HG02623 (cell line): Measurements from ENCODE around the gene DOK5.

Experiments used
- ATAC-seq: cut with Tn5 transposase; IDR thresholded peaks from one replicate; pipeline ENCODE4 v1.9.1; 2021; ENCODE audit warnings: moderate library complexity; ENCODE audit not compliant: unreplicated experiment

DOK5 gene

DNA sequence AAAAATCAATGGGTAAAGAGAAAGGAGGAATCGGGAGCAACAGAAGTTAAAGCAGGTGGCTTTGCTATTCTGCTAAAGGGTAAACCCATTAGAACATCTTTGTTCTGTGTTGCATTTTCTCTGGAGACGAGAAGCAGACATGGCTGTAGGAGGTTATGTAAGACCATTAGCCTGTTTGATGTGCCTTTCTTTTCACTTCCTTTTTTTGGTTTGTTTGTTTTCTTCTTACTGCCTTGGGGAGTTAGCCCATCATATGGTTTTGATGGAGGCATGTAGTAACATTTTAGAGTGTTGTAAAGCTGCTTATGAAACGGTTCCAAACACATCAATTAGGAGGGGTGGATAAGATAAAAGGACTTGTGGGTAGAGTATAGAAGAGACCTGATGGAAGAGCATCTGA is 131.0 kb downstream of the DOK5 start:
- ATAC-seq: no peak

DNA sequence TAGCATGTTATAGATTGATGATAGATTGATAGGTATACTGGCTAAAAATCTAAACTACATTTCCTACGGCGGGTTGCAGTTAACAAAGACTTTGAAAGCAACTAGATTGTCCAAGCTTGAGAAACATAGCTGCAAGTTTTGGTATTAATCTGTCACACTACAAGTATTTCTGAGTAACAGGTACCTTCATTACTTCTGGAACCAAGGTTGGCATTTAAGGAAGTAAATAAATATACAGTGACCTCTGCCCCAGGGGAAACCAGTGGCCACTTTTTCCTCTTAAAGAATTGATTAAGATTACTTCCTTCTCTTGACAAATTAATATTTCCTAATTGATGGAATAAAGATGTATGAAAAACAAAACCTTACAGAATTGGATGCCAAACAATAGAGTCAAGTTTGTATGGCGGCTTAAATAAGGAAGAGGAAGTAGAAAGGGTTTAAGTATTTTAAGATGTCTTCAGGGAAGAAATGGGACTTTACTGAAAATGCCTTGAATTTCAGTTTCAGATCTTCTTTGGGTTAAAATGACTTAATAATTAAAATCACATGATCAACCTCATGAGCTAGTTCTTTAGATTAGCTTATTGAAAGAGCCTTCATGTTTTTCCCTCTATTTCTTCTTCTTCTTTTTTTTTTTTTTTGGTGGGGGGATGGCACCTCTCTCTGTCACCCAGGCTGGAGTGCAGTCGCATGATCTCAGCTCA is 132.8 kb downstream of the DOK5 start:
- no peak for ATAC-seq

DNA sequence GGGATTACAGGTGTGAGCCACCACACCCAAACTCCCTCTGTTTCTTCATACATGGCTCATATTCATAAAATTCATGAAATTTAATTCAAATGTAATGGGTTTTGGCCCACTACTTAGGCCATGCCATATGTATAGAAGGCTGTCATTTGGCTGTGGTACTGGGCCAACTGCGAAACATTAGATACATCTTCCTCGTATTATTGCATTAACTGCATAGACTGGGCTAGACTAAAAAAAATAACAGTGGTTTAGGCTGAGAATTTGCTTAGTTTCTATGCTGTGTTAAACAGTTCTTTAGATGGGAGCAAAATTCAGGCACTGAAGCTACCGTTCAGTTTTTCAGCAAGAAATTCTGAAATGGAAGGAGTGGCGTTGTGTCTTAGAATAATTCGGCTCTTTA is 133.6 kb downstream of the DOK5 start:
- no peak for ATAC-seq

DNA sequence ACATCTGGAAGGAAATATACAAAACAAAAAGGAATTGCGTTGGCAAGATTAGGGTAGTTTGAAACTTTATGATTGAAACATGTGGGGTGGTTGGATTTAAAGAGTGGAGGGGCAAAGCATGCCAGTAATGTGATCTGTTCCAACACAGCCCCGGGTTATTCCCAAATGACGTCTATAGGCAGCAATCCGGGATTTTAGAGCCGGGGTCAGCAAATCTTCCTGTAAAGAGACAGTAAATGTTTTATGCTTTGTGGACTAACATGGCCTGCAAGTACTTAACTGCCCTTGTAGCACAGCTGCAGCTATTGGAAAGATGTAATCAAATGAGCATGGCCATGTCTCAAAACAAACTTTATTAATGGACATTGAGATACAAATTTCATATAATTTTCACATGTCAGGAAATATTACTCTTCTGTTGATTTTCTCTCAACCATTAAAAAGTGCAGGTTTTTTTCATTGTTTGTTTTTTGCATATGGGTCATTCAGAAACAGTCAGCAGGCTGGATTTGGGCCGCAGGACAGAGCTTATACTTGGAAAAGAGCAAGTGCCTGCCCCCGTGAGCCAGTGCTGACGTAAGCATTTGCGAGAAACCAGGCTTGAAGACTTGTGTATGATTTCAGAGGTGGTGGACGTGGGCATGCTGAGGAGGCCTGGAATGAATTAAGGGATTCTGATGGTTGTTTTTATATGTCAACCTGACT is 136.5 kb downstream of the DOK5 start:
- no peak for ATAC-seq

DNA sequence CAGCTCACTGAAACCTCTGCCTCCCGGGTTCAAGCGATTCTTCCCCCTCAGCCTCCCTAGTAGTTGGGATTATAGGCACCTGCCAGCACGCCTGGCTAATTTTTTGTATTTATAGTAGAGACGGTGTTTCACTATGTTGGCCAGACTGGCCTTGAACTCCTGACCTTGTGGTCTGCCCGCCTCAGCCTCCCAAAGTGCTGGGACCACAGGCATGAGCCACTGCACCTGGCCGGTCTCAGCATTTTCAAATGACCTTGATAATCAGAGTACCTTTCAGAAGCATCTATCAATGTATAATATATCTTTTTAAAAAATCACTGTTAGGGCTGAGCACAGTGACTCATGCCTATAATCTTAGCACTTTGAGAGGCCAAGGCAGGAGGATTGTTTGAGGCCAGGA is 143.0 kb downstream of the DOK5 start:
- ATAC-seq: no peak

DNA sequence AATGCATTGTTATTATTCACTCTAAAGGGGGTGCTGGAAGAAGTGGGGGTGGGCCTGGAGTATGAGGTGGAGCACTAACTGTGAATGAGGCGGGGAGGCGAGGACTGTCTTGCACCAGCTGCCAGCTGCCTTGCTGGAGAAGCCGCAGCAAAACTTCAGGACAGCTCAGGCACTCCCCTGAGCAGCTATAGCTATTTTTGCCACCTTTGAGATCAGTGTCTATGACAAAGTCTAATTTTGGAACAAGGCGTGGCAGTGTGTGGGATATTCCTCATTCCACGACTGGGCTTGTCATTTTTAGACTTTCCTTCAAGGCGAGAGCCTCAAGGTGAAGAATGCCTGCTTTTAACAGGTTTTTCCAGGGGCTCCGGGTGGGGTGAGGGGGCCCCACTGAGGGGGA is 143.8 kb downstream of the DOK5 start:
- ATAC-seq: no peak

DNA sequence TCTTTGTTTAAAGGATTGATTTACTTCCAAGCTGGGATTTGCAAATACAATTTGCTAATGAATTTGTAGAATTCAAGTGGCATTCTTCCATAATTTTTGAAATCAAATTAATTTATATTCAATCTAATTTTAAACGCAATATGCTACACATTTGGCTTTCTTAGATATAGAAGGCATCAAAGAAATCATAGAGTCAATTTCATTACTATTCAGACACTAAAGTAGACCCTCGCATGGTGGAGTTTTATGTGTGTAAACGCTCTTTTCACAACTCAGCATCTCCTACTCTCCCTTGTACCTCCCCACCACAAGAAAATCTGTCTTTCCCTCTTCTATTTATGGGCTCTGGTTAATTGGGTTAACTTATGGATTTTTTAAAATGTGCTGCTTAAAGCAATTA is 144.3 kb downstream of the DOK5 start:
- no peak for ATAC-seq

DNA sequence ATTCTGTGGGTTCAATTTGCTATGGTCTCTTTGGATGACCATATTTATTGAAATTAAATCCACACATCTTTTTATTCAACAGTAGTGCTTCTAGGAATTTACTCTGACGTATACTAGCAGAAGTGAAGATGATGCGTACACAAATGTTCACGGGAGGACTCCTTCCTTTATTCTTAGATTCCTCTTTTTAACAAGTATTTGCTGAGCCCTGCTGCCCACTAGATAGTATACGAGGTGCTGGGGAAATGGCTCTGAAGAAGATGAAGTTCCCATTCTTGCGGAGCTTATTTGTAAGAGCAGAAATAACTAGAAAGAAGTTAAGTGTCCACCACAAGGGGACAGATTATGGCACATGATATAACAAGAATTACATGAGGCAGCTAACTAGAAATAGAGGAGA is 145.2 kb downstream of the DOK5 start:
- no peak for ATAC-seq

DNA sequence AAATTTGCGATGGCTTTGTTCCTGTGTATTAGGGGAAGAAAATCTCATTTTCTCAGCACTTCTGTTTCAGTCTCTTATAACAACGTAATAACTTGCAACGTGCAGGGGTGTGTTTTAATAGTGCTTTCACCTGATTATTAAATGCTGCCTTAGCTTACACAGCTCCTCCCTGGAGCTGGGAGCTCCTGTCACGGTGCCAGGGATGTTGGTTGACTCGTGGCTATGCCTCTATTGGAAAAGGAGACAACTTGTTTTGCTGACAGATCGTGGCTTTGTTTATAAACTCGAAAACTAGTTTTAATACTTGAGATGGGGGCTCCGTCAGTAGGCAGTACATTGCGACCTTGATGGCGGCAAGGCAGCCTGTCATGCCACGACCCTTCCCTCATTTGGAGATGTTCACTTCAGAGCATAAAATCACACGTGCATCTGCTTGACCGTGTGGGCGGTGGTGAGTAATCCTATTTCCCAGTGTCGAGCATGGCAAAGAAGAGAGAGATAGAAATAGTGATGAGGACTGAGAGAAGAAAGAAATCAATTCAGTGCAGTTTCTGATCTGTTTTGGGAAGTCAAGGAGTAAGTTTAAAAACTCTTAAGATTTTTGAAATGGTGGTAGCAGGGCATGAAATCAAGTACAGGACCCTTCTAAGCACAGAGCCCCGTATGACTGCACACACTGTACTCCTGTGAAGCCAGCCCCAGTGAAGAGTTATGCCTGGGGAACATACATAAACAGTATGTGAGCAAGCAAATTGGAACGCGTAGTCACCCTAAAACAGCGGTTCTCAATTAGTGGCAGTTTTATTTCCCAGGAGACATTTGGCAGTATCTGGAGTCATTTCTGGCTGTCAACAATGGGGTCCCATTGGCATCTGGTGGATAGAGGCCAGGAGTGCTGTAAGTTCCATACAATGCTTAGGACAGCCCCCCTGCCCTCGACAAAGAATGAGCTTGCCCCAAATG is 147.2 kb downstream of the DOK5 start:
- no peak for ATAC-seq

DNA sequence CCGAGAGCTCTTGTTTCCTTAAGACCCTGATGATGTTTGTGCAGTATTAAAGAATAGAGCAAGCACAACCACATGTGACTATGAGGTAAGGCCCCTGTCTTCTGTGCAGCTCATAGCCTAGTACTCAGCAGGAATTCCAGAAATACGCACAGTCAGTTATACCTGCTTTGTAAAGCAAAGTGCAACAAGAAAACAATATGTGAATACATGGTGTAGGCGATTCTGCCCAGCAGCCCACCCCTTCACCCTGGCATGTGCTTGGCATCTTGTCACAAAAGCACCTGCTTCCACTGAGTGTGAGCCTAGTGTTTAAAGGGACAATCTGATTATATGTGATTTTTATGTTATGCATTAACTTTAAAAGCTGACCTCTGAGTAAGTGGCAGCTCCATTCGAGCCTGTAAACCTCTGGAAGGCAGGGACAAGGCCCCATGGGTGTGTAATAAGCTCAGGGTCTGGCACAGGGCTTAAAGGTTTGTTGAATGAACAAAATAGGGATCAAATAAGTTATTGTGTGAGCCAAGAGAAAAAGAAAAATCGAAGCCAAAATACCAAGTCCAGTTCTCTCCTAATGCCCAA is 148.7 kb downstream of the DOK5 start:
- no peak for ATAC-seq

DNA sequence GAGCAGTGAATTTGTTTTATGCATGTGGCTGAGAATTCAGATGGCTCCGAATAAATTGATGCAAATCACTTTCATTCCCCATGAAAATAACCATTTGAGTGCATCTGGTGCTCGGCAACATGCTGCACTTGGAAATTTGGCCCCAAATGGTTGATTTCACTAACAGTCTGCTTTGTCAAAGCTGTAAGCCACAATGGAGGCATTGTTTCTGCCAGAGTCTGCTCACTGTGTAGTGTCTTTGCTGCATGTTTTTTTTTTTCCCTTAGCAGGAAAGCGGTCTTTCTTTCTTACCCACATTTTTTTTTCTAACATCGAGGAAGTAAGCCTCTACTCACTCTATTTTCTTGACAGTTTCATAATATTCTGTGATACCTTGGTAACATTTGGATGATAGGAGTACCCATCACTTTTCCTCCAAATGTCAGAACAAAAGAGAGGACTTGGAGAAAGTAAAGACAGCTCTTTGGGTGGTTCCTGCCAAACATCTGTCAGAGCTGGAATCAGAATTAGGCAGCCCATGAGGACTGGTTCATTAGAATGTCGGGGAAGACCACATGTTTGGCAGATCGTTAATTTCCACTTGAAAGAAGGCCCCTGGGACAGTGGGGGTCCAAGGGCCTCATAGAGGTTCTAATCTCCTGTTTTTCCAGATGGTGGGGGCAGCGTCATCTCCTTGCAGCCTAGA is 149.5 kb downstream of the DOK5 start:
- ATAC-seq: no peak

DNA sequence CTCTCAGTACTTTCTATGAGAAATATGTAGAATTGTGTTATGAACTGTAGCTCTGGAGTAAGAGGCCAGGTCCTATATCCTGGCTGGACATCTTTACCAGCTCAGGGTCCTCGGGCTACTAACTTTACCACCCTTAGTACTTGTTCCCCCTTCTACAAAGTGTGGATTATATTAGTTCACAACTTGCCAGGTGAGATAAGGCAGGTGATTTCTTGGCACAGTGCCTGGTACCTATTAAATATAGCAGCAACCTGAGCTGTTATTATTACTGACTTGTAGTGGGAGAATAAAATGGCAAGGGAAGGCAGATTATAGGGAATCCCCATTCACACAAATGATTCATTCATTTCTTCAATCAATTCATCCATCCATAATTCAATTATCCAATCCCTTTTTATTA is 150.1 kb downstream of the DOK5 start:
- ATAC-seq: no peak

DNA sequence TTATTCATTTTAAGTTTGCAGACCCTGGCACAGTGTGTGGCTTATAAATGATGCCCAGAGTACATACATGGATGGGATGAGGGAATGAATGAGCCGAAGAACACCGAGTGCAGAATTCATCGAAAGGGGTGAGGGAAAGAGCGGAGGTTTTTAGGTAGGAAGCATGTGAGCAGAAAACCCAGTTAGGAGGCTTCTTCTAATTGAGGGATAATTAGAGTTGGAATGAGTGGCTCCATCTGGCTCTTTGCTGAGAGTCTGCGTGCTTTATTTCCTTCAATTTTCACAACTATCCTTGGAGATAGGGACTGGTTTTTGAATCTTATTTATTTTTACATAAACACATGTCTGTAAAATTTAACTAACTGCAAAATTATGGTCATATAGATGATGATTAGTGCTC is 150.7 kb downstream of the DOK5 start:
- no peak for ATAC-seq

DNA sequence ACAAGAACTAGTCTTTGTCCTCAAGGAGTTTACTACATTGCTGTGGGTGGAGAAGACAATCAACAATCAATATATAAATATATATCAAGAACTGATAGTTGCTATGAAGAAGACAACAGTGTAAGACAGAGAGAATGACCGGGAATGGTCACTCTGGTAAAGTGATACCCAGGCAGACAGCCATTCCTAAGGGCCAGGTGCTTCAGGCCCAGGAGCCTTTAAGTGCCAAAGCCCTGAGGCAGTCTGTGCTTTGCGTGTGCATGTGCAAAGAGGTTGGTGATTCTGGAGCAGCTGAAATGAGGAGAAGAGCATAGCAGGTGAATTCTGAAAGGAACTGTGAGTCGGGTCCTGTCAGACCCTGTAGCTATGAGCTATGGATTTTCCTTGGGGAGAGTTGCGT is 154.2 kb downstream of the DOK5 start:
- ATAC-seq: no peak

DNA sequence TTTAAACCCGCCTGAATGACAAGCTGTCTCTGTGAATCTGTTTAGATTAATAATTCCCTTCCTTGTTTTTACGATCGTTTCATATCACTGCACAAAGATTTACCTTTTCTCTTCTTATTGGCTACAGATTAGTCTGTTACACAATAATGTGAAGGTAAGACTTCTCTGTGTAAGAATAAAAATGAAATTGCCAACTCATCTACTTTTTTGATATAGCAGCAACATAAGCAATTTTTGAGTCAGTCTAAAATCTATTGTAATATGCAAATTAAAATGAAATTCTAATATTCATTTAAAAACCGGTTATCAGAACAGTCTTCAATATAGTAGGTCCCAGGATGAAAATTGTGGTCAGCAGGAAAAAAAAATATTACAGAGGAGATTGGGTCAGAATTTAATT is 155.2 kb downstream of the DOK5 start:
- ATAC-seq: no peak

DNA sequence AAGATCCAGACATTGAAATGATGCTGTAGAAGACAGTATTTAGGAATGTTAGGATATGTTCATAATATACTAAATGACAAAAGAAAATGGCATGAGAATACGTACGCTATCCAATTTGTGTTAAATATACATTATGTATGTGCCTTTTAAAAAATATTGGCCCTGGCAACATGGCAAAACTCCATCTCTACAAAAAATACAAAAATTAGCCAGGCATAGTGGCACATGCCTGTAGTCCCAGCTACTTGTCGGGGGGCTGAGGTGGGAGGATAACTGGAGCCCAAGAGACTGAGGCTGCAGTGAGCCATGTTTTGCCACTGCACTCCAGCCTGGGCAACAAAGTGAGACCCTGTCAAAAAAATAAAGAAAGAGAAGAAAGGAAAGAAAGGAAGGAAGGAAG is 155.7 kb downstream of the DOK5 start:
- no peak for ATAC-seq

DNA sequence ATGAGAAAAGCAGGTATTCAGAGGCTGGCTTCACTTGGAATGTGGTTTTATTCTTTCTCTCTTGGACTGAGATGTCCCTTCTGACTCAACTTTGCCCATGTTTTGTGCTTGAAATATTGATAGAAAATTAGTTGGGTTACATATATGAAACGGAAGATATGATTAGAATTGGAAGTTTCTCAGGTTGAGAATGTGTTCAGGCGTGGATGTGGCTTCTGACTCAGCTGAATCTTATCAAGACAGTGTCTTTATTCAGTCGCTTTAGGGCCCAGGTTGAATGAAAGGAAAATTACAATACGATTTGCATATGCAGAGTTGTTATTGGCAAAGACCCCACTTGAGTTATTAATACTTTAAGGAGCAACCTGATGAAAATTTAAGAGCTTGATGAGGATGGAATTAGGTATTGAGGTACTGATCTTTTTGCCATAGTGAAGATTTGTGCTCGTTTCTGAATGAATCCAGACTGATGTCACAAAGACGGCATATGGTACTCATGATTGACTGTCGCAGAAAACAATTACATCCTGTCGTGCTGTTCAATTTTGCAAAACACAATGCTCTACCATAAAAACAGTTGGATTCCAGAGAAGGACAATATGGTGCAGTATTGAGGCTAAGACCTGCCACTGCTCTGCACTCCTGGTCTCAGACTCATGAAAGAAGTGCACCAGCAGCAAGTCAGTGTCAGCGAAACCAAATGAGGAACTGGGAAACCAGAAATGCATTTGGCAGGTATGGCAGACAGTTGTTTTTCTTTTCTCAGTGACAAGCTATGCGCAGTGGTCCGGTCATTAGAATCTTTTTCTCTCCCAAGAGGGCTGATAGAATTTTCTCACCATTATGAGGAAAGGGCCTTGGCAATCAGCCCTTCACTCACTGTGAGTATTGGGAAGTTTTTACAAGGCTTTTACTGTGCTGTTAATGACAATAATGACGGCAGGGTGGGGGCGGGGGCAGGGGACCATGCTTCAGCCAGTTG is 158.3 kb downstream of the DOK5 start:
- ATAC-seq: peak; percentile 95

DNA sequence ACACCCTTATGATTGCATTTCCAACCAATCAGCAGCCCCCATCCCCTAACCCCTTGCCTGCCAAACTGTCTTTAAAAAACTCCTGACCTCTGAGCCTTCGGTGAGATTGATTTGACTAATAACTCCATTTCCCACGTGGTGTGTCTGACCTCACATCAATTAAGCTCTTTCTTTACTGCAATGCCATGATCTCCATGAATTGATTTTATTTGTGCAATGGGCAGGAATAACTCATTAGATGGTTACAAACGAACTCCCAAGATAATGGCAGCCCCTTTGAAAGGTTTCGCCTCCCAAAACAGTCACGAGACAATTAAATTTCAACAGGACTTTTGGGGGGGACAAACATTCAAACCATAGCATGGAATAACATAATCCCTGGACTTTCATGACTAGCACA is 161.2 kb downstream of the DOK5 start:
- no peak for ATAC-seq

DNA sequence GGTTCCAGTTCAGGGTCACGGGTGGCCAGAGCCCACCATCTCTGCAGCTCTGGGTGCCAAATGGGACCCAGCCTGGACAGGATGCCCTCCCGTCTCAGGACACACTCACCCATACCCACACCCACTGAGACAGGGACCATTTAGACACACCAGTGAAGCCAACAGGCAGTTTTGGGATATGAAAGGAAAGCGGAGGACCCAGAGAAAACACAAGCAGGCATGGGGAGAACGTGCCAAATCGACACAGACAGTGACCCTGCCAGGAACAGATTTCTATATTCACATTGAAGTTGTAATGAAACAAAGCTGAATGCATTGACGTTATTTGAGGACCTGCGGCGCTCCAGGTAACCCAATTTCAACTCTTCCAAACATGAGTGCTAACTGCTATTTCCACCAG is 164.5 kb downstream of the DOK5 start:
- ATAC-seq: no peak

DNA sequence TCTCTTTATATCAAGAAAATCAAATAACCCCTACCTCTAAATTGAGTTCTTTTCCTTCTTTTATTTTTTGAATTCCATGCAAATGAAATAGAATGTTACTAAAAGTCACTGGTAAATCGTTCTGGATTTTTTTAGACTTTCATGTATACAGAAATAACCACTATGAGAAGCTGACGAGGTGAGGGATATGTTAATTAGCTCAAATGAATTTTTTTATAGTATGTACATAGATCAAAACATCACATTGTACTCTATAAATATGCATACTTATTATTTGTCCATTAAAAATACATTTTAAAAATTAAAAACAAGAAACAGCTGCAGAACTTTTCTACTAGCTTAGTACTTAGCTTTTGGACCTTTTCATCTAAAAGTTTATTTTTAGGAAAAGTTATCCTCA is 165.4 kb downstream of the DOK5 start:
- ATAC-seq: no peak
